ENCODE results near the gene IHH.
A peak's percentile ranks its signal among the peaks of the same experiment; 100 is the strongest.

The IHH gene

DNA sequence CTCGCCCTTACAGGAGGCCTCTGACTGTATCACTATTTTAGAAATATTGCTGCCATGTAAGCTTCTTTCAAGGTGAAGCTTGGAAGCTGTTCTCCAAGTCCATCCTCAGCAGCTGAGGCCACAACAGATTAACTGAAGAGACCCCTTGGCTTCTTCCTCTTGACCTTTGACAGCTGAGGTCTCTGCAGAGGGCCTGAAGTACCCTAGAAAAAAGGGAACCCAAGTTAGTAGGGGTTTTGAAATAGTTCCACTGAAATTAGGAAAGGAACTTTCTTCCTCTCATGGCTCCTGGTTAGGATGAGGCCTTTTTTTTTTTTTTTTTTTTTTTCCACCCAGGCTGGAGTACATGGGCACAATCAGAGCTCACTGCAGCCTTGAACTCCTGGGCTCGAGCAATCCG is 15.5 kb upstream of the IHH start:
- no peak for DNase-seq

DNA sequence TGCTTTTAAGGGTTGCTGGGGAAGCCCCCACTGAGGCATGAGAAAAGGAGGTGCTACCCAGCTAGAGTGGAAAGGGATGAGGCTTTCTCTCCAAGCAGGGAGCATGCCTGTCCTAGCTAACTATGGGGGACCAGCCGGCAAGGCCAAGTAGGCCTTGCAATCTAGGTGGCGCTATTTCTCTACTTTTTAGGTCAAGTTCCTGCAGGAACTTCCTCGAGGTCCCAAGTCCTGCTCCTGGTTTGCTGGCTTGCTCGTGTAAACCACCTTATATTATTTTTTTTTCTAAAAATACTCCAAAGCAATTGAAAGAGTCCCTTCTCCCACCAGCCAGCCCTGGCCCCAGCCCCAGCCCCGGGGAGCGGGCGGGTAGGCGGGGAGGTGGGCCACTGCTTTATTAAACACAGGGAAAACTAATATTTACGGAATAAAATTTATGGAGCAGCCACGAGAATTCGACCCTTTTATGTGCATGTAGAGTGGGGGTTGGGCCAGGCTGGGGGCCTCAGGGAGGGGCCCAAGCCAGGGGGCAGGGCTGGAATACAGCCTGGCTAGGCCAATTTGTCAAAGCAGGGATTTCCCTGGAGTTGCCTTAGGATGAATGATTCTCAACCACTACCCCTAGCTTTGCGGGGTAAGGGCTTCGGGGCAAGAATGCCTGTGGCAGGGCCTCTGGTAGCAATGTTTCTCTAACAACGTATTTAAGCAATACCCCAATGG is 12.8 kb upstream of the IHH start:
- peak in 2 of 58 donors; percentile 1 to 6 for DNase-seq

DNA sequence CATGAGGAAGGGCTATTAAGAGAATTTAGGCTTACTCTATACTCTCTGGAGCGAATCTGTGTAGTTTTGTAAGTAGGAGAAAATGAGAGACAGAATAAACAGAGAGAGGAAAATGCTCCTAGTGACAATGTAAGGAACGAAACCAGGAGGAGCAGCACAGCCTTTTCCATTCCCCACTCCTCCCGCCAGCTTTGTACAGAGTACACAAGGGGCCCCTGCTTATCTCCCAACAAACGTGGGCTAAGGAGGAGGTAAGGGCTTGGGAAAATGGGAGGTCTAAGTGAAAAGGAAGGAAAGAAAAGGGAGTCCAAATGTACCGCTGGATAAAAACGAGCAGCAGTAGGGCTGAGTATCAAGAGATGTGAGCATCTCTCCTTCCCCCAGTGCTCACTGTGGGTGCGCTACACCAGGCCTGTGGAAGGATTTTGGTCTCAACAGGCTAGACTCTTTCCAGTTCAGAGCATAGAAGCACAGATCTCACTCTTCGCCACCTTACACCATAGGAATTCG is 12.1 kb upstream of the IHH start:
- DNase-seq: no peak

DNA sequence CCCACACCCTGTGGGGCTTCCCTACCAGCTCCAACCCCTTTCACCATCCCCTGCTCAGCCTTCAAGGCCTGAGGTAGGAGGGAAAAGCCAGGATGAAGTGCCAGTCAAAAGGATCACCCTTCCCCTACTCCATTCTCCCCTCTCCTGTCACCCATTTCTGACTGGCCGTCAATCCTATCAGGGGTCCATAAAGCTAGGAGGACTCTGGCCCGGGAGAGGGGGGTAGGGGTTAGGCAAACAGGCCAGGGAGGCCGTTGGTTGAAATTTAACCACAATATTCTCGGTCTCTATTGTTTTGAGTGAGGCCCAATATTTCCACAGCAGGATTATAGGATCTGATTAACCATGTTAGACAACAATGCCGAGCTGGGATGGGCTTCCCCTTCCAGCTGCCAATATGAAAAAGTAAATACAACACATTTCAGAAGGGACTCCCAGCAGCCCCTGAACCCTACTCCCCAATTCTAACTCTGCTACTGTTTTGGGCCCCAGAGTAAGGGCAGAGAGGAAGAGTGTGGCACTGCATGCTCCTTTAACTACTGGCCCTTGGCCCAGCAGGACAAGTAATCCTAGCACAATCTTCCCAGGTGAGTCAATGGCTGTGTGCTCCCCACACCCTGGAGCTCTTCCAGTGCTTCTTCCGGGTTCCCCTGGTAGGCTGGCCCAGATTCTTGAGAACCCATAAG is 10.6 kb upstream of the IHH start:
- no peak for DNase-seq

DNA sequence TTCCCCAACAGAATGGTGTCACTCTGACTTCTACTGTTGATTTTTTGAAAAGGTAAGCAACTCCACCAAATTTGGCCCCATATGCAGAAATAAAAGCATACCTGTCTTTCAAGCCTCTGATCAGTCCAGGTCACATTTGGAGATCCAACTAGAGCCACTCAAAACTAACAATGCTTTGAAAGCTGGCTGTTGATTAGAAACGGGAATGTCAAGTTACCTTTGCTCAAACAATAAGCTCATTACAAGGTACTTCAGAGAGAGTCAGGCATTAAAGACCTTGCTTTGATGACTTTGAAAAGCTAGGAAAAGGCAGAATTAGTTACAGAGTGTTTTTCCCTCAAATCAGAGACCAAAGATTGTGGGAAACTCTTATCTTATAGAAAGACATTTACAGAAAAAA is 4.8 kb upstream of the IHH start:
- DNase-seq: no peak

DNA sequence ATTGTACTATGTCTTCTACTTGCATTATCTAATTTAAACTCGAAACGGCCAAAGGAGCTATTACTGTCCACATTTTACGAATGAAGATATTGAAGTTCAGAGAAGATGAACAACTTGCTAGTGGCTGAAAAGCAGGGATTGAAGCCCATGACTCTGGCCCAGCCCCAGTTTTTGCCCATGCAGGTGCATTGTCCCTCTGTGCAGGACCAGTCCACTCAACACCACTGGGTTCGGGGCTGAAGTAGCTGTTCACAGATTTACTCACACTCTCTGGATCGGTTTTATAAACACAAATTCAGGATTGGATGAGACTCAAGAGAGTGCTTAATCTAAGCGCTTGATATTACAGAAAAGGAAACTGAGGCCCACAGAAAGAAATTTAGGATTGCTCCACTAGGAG is 1.4 kb upstream of the IHH start:
- no peak for DNase-seq

DNA sequence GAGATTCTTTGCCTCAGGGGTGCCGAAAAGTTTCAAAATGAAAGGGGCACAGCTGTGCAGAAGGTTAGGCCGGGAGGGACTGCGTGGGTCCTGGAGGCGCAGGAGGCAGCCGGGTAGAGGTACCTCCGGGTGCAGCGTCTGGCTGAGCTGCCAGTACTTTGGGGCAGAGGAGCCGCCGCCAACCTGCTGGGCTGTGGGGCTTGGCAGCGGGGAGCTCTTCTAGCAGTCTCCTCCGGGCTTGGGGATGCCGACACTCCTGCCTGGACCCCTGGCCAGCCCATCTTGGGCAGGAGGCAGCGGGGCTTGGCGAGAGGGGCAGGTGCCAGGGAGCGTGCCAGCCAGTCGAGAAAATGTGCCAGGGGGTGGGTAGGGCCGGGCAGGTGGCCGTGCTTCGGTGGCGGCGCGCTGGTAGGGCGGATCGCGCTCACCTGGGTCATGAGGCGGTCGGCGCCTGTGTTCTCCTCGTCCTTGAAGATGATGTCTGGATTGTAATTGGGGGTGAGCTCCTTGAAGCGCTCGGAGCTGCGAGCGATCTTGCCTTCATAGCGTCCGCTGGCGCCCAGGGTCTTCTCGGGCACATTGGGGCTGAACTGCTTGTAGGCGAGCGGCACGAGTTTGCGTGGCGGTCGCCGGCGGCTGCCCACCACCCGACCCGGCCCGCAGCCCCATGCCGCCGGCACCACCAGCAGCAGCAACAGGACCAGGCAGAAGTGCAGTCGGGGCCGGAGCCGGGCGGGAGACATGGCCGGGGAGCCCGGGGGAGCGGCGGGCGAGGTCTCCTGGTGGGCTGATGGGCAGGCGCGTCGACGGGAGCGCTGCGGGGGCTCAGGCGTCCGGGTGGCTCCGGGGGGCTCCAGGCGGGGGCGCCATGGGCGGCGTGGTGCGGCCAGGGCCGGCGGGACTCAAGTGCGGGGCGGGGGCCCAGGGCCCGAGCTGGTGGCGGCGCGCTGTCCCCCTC is 717 bp downstream of the IHH start:
- no peak for DNase-seq

DNA sequence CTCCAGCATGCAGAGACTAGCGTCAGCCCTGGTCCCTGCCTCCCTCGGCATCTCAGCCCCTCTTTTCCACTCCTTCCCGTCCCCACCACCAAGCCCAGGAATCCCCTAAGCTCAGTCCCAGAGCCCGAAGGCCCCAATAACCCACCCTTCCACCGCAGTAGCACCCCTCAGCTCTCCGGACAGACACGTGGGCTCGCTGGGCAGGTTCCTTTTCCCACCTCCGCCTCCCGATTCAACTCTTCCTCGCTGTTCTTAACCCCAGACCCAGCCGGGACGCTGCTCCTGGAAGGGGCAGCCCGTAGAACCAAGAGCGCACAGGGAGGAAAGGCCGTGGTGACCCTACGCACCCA is 1.4 kb downstream of the IHH start:
- DNase-seq: no peak

DNA sequence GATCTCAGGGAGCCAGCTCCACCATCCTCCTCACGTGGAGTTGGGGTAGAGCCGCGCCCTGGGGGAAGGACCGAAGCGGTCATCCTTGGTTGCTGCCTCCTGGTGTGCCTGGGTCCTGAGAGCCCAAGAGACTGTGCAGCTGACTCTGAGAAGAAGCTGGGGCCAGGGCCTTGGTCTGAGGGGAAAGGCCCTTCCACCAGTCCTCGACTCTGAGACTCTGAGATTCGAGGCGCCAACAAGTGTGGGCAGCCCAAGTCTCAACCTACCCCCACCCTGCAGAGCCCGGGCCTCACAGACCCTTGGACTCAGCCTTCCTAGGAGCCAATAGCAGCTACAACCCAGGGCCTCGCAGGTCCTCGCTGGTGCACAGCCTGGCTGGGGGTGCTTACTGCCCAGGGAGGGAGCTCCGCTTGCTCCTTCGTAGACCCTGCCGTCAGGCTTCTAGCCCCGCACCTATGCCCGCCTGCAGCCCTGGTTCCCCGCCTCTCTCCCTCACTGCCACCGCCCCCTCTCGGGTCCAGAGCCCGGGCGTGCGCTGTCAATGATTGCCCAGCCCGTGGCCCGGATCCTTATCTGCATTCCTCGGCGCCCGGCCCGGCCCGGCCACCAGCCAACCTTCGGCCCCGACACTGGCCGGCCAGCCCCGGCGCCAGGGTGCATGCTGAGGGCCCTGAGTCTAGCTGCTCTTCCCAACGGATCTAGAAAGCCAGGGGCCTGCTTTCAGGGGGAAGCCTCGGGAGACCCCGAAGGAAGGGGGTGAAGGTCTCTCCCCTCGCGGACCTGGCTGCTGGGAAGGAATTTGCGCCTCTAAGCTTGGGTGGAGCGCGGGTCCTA is 2.0 kb downstream of the IHH start:
- no peak for DNase-seq

DNA sequence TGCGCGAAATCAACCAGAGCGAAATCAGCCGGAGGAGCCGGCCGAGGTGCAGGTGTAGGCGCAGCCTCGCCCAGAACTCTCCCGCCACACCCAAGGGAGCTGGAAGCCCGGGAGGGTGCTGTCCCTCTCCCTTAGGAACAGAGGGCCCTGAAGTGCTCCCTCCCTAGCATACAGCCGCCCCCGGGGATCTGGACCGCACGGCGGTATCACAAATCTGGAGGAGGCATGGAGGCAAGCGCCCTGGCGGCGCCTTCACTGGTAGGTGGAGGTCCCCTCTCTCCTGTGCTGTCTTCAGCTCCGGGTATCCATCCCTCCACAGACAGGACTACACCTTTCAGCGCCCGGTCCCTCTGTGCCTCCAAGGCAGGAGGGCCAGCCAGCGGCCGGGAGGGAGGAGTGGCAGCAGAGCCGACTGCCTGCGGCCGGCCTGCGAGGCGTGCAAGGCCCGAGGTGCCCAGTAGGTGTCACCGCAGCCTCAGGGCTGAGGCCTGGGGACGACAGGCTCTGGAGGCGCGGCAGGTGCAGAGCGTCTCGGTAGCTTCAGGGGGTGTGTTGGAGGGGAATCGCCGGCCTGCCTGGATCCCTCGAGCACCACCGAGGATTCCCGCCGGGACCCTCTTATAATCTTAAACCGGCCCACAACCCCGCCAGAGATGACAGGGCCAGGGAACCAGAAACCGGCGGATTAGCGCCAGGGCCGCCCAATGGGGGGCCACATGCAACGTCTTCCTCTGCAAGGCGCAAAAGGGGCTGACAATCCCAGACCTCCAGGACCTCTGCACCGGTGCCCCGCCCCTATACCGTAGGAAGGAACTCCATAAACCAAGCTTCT is 2.8 kb downstream of the IHH start:
- DNase-seq: peak in 52 of 58 donors; percentile 10 to 76 (median 48)

DNA sequence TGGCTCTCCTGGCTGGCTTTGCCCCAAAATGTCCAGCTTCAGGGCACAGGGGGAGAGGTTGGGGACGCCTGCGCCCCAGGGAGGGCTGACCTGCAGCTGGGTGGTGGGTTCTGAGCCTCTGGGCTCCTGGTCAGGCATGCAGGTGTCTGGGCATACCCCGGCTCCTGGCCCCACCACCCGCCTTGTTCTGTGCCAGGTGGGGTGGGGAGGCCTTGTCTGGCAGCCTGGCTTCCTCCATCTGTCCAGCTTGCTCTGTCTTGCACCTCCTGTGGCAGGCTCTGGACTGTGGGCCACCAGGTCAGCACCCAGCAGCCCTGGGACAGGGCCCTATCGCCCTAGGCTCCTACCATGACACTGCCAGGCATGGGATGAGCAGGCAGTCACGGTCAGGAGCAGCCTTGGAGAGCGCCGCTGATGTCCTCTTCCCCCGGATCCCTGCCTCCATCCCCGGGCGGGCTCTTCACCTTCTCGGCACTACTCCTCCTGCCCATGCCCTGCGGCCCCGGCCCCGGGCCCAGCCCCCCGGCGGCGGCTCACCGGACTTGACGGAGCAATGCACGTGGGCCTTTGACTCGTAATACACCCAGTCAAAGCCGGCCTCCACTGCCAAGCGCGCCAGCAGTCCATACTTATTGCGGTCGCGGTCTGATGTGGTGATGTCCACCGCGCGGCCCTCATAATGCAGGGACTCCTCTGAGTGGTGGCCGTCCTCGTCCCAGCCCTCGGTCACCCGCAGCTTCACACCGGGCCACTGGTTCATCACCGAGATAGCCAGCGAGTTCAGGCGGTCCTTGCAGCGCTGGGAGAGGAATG is 3.6 kb downstream of the IHH start:
- no peak for DNase-seq

DNA sequence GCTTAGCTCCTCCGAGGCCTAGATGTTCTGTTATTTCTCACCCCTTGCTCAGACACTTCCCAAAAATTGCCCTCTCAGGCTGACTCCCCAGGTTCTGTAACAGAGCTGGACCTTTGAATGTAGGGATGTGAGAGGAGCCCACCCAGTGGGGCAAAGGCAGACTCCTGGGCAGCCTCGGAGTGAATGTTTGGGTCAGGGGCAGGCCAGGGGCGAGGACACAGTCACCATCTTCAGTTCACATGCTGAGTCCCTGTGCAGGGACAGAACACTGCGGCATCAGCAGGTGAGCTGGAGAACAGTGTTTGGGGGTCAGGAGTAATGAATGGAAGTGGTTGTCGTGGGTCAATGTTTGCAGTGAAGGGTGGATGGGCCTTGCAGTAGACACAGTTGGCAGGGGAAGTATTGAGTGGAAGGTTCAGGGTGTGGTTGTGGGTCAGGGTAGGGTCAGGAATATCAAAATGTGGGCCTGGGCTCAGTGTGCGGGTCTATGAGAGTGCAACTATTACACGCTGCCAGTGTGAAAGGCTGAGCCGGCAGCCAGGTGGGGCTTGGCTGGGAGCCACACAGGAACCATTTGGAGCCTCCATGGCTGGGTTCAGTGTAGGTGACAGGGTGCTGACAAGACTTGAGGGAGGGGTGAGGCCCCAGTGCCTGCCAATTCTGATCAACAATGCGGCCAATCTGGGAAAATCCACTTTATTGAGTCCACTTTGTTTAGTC is 4.4 kb downstream of the IHH start:
- DNase-seq: no peak

DNA sequence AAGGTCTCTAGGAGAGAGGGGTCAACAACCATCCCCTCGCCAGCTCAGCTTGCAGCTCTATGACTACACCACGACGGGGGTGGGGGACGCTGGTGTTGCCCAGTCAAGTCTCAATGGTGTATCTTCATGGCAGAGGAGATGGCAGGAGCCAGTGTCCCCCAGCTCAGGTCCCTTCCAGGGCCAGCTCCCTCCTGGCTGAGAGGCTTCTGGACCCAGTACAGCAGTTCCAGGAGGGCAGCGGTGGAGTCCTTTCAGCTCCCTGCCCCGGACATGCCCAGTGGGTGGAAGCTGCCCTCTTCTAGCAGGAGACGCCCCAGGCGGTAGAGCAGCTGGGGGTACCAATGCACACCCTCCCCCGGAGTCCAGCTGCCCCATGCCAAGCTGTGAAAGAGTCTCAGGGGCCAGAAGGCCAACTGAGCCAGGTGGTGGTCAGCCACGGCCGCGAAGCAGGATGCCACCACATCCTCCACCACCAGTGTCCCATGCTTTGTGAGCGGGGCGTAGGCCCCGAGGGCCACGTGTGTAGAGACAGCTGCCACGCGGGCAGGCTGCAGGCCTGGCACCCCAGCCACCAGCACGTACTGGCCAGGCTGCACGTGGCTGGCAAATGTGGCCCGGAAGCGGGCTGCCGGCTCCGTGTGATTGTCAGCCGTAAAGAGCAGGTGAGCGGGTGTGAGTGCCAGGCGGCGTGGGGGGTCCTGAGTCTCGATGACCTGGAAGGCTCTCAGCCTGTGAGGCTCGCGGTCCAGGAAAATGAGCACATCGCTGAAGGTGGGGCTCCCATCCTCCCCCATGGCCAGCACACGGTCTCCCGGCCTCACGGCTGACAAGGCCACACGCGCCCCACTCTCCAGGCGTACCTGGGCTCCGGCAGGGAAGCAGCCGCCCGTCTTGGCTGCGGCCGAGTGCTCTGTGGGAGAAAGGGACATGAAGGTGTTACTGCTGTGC is 5.5 kb downstream of the IHH start:
- no peak for DNase-seq

DNA sequence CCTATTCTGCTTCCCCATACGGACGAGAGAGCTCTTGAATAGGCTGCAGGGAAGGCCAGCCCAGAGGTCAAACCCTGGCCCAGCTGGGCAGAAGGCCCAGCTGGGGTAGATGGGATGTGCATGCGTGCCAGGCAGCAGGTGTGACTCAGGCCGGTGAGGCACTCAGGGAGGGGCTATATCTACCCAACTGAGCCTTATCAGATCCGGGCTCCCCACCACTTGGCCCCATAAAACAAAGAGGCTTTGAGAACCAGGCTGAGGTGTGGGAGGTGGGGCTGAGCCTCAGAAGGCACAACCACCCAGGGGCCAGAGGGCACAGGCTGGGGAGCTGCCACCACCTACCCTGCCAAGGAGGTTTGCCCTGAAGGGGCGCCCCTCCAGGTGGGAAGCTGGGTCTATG is 11.4 kb downstream of the IHH start:
- DNase-seq: no peak

DNA sequence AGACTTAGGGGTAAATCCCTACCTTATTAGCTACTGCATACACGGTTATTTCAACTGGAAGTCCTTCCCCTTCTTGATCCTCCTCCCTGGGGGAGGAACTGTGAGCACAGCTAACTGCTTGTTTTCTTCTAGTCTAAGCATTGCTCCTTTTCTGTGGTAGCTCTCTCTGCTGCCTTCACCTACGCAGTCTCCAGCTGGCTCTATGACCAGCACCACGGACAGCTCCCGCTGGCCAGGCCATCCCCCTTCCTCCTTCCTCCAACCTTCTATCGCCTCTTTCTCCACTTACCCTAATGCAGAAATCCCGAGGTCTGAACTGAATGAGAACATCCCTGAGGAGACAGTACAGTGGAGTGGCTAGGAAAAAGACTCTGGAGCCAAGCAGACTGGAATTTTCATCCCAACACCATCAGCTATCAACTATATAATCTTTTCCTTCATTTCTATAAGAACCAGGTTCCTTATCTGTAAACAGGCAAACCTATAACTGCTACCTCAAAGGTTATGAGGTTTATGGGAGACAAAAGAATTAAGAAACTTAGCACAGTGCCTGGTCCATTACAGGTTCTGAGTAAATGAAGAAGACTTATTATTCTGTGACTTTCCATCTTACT is 14.7 kb downstream of the IHH start:
- DNase-seq: no peak

DNA sequence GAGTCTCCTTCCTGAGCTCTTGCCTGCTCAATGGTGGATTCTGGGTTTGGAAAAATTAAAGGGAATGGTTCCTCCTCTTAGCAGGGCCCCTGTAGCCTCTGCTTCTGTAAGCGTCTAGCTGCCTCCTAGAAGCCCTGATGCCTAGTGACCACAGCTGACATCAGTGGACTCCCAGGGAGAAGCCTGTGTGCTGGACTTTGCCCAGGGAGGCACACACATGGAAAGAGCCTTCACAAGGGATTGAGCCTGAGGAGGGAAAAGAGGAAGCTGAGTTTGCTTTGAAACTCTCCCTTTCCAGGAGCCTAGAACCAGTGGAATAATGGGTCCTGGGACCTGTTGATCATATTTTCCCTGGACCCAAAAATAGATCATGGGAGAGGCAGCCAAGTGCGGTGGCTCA is 18.0 kb downstream of the IHH start:
- DNase-seq: no peak

DNA sequence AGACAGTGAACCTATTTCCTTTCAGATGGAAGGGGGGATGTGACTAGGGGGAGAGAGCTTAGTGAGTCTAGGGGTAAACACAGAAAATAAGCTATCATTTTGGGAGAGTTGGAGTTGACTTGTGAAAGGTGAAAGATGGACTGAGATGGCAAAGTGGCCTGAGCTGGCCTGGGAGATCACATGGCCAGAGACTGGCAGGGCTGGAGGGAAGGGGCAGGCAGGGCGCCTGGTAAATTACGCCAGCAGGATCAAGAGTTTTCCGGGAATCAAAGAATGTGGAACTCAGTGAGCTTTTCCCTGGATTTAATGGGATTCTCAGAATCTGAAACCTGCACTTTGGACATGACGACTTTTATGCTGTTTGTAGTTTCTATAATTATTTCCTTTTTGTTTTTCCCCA is 18.6 kb downstream of the IHH start:
- no peak for DNase-seq
